Esophagus muscularis mucosa (tissue), 4 donors: ENCODE results near the gene POP7. TPM values are rescaled to one million over a fixed set of nuclear protein-coding genes. Genes with fewer than 3 reads are reported as not detected.
"Not testable (repeated sequence)": the region's sequence is repeated elsewhere in the genome, so short reads cannot be mapped to it uniquely, and the experiment has no call there.

Experiments used
- DNase-seq: peaks from one replicate; pipeline ENCODE4 v3.0.0-alpha.2; 2017; ENCODE audit errors: extremely low spot score
- H3K27ac ChIP-seq, 4 donors: fragments of 200-600 bp; sonication (generic); replicated peaks in 1 of 4; 1 replicate in 3 of 4; 2 replicates in 1 of 4; pipeline ENCODE4 v1.5.1; 2016 to 2019; ENCODE audit warnings: mild to moderate bottlenecking in 1 of 4
- H3K27me3 ChIP-seq, 4 donors: fragments of 200-600 bp; sonication (generic); one replicate each; pipeline versions ENCODE4 v1.5.1 to v1.6.0; 2016 to 2019
- H3K36me3 ChIP-seq, 4 donors: fragments of 200-600 bp; sonication (generic); one replicate each; pipeline ENCODE4 v1.5.1; 2016 to 2019
- H3K4me1 ChIP-seq, 4 donors: fragments of 200-600 bp; sonication (generic); one replicate each; pipeline ENCODE4 v1.5.1; 2016 to 2019
- H3K4me3 ChIP-seq, 4 donors: fragments of 200-600 bp; sonication (generic); 1 replicate in 2 of 4; 2 replicates in 2 of 4; pipeline ENCODE4 v1.5.1; 2016 to 2019; ENCODE audit warnings: mild to moderate bottlenecking in 4 of 4, moderate library complexity in 1 of 4
- H3K9me3 ChIP-seq, 4 donors: fragments of 200-600 bp; sonication (generic); 1 replicate in 3 of 4; 2 replicates in 1 of 4; pipeline ENCODE4 v1.5.1; 2016 to 2019
- EP300 ChIP-seq: sonication (generic); formaldehyde crosslinking; IDR thresholded peaks from one replicate; pipeline ENCODE4 v1.6.1; 2017; ENCODE audit warnings: antibody characterized with exemption
- POLR2A ChIP-seq: fragments of 450-650 bp; IDR thresholded peaks from one replicate; pipeline ENCODE4 v1.6.1; 2017; ENCODE audit warnings: antibody characterized with exemption, moderate library complexity, mild to moderate bottlenecking, low read depth
- POLR2AphosphoS5 ChIP-seq, 2 donors: sonication (generic); formaldehyde crosslinking; IDR thresholded peaks; one replicate each; pipeline ENCODE4 v1.6.1; 2017; ENCODE audit warnings: antibody characterized with exemption in 2 of 2
- WGBS: methylation state at CpG from one replicate; pipeline ENCODE4 v1.1.5; 2018; 5-methylcytosine and 5-hydroxymethylcytosine counted together
- intact Hi-C: fragments of 100-400 bp; cut with DNase I; formaldehyde crosslinking; loops from one replicate; pipeline ENCODE4 v1.15.1; 2023
- total RNA-seq, 4 donors: library from RNA; depleted of rRNA; stranded (reverse); fragments of >200 nt; gene quantifications; one replicate each; pipeline versions ENCODE4 v1.1.0 to v1.2.1, GENCODE V29; 2016
- TF ChIP-seq, protein P1 (sequence below), 3 experiments: fragments of 200-600 bp in 2 of 3; fragments of 450-650 bp in 1 of 3; sonication (generic) in 2 of 3; IDR thresholded peaks; one replicate each; pipeline ENCODE4 v1.5.1; 2017 to 2019; ENCODE audit warnings: antibody characterized with exemption in 3 of 3, mild to moderate bottlenecking in 2 of 3, moderate library complexity in 1 of 3

POP7 gene
- total RNA-seq, 4 donors from 2014 or later, result 27.0 to 51.3 (median 43.7) TPM

DNA sequence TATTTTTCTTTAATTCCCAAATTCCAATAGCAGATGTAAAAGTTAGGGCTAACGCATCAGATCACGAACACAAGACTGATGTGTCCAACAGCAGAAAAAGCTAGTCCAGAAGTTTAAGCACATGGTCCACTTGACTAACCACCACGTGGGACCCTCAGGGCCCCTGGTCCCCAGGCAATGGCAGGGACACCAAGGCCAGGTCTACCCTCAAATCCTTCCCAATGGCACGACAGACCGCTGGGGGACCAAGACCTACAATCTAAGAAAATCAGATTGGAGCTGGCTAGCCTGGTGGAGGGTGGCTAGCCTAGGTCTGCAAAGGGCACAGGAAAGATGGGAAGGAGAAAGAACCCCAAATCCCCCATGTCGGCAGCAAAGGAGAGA lies 13.4 kb upstream of the POP7 start:
- intact Hi-C loops, result loop anchor here (5.0 to 10.0 kb wide), 3 partner anchors 90 to 218 kb away; partner anchors contain the start of genes PCOLCE and TSC22D4
- Histone ChIP-seq H3K4me3 (peak overlapping the region; percentile 91 to 97 (median 94)), H3K9me3 (no peaks in the 10 kb centered on the region), H3K27ac (peak overlapping the region; percentile 47 to 89 (median 84)), H3K4me1 (peaks cover 57 to 67% (median 66%) of the 10 kb centered on the region in 4 donors), H3K36me3 (peaks cover 7 to 26% (median 23%) of the 10 kb centered on the region in 4 donors), H3K27me3 (no peaks in the 10 kb centered on the region)
- TF ChIP-seq POLR2A, result no peak
- WGBS, result 36% methylated on average over 6 of the region's 6 CpGs
- no peak for DNase-seq

GRCh38 chr7:100693312-100694097 lies 12.4 kb upstream of the POP7 start:
- H3K36me3 ChIP-seq, result peaks cover 0 to 17% (median 13%) of the 10 kb centered on the region in 4 donors
- no peak for DNase-seq
- TF ChIP-seq EP300 (no peak), POLR2AphosphoS5 (IDR thresholded peaks at IDR 0.05) (no peak), POLR2A (no peak)
- TF ChIP-seq, protein P1, sequence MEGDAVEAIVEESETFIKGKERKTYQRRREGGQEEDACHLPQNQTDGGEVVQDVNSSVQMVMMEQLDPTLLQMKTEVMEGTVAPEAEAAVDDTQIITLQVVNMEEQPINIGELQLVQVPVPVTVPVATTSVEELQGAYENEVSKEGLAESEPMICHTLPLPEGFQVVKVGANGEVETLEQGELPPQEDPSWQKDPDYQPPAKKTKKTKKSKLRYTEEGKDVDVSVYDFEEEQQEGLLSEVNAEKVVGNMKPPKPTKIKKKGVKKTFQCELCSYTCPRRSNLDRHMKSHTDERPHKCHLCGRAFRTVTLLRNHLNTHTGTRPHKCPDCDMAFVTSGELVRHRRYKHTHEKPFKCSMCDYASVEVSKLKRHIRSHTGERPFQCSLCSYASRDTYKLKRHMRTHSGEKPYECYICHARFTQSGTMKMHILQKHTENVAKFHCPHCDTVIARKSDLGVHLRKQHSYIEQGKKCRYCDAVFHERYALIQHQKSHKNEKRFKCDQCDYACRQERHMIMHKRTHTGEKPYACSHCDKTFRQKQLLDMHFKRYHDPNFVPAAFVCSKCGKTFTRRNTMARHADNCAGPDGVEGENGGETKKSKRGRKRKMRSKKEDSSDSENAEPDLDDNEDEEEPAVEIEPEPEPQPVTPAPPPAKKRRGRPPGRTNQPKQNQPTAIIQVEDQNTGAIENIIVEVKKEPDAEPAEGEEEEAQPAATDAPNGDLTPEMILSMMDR (IDR thresholded peaks at IDR 0.05), result no peak
- peak overlapping the region; percentile 78 to 89 (median 88) for H3K27ac ChIP-seq
- peaks cover 49 to 58% (median 56%) of the 10 kb centered on the region in 4 donors for H3K4me1 ChIP-seq
- no peaks in the 10 kb centered on the region for H3K27me3 ChIP-seq
- under 1% methylated on average over 8 of the region's 81 CpGs for WGBS
- peak overlapping the region; percentile 91 to 97 (median 94) for H3K4me3 ChIP-seq
- intact Hi-C loops, result loop anchor here (5.0 to 10.0 kb wide), 3 partner anchors 91 to 219 kb away; partner anchors contain the start of genes PCOLCE and TSC22D4
- H3K9me3 ChIP-seq, result no peaks in the 10 kb centered on the region

DNA sequence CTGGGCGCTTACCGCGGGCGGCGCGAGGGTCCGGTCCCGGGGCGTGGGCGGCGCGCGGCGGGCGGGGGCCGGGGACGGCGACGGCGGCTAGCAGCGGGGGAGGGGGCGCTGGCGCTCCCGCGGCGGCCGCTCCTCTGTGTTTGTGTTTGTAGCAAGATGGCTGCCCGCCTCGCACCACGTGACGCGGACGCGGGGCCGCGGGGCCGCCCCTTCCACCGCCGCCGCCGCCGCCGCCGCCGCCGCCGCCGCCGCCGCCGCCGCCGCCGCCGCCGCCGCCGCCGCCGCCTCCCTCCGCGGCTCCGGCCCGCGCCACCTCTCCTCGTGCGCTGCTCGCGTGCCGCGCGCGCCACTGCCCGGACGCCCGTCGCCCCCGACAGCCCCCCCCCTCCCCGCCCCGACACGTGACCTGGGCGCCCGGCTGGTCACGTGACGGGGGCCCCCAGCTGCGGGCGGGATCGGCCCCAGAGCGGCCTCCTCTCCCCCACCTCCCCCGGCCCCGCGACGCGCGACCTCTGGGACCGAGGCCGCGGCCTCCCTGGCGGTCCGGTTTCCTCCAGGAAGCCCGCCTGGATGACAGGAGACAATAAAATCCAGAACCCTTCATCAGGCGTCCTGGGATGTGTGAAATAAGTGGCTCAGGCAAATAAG lies 11.7 kb upstream of the POP7 start, which contains the start of gene GIGYF1:
Gene GIGYF1, minus strand, starts transcription at position 153 of the 648 bp plus-strand sequence. CDS start 6,012 bp downstream, outside the sequence.
- peaks cover 0 to 10% (median 6%) of the 10 kb centered on the region in 4 donors for H3K36me3 ChIP-seq
- TF ChIP-seq EP300 (no peak), POLR2AphosphoS5 (IDR thresholded peaks at IDR 0.05) (peak in 1 of 2 donors; percentile 47)
- H3K4me3 ChIP-seq, result peak within 1 kb of the TSS; percentile 91 to 97 (median 94)
- peaks cover 42 to 51% (median 49%) of the 10 kb centered on the region in 4 donors for H3K4me1 ChIP-seq
- DNase-seq, result no peak
- peak within 1 kb of the TSS; percentile 78 to 89 (median 88) for H3K27ac ChIP-seq
- WGBS, result 3% methylated on average over 8 of the region's 102 CpGs
- intact Hi-C loops, result loop anchor here (5.0 to 10.0 kb wide), 3 partner anchors 92 to 219 kb away; partner anchors contain the start of genes PCOLCE and TSC22D4
- H3K27me3 ChIP-seq, result no peaks in the 10 kb centered on the region
- H3K9me3 ChIP-seq, result no peaks in the 10 kb centered on the region

DNA sequence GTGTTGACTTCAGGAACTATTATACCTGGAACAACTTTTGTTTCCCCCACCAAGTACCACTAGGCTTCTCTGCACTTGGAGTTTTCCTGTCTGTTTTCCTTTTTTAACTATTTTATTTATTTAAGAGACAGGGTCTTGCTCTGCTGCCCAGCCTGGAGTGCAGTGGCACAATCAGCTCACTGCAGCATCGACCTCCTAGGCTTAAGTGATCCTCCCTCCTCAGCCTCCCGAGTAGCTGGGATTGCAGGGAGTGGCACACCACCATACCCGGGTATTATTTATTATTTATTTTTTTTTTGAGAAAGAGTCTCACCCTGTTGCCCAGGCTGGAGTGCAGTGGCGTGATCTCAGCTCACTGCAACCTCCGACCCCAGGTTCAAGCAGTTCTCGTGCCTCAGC lies 9.8 kb upstream of the POP7 start:
- no peak for DNase-seq
- Histone ChIP-seq H3K27me3 (no peaks in the 10 kb centered on the region), H3K36me3 (peaks cover 0 to under 1% (median 0%) of the 10 kb centered on the region in 4 donors), H3K4me3 (no peak overlapping the region), H3K4me1 (peaks cover 23 to 32% (median 30%) of the 10 kb centered on the region in 4 donors), H3K9me3 (no peaks in the 10 kb centered on the region), H3K27ac (no peak overlapping the region)
- TF ChIP-seq POLR2AphosphoS5 (IDR thresholded peaks at IDR 0.05), result no peak
- TF ChIP-seq, protein P1 (IDR thresholded peaks at IDR 0.05), result no peak
- TF ChIP-seq POLR2A, result no peak
- no peak for TF ChIP-seq EP300
- intact Hi-C loops, result loop anchor here (10.0 kb wide), 1 partner anchor 221 kb away; the partner anchor contains the start of gene TSC22D4
- 84% methylated on average over 6 of the region's 6 CpGs for WGBS

GRCh38 chr7:100699018-100699417 lies 6.9 kb upstream of the POP7 start:
- intact Hi-C loops, result loop anchor here (10.0 kb wide), 1 partner anchor 224 kb away; the partner anchor contains the start of gene TSC22D4
- H3K9me3 ChIP-seq, result no peaks in the 10 kb centered on the region
- no peak overlapping the region for H3K27ac ChIP-seq
- 69% methylated on average over 6 of the region's 6 CpGs for WGBS
- no peaks in the 10 kb centered on the region for H3K27me3 ChIP-seq
- peaks cover 4 to 7% (median 7%) of the 10 kb centered on the region in 4 donors for H3K4me1 ChIP-seq
- no peak for DNase-seq
- TF ChIP-seq POLR2A (no peak), EP300 (no peak), POLR2AphosphoS5 (IDR thresholded peaks at IDR 0.05) (no peak)
- TF ChIP-seq, protein P1 (IDR thresholded peaks at IDR 0.05), result no peak
- no peaks in the 10 kb centered on the region for H3K36me3 ChIP-seq
- H3K4me3 ChIP-seq, result no peak overlapping the region

DNA sequence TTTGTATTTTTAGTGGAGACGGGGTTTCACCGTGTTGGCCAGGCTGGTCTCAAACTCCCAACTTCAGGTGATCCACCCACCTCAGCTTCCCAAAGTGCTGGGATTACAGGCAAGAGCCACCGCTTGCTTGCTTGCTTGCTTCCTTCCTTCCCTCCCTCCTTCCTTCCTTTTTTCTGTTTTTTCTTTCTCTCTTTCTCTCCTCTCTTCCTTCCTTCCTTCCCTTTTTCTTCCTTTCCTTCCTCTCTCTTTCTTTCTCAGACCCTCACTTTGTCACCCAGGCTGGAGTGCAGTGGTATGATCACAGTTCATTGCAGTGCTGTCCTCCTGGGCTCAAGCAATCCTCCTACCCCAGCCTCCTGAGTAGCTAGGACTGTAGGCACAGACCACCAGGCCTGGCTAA lies 4.8 kb upstream of the POP7 start:
- not testable (repeated sequence) for H3K36me3 ChIP-seq, H3K4me1 ChIP-seq, H3K4me3 ChIP-seq, H3K27ac ChIP-seq, H3K27me3 ChIP-seq, DNase-seq, H3K9me3 ChIP-seq
- intact Hi-C loops, result loop anchor here (10.0 kb wide), 1 partner anchor 184 kb away; the partner anchor contains the start of gene UFSP1
- 81% methylated on average over 3 of the region's 3 CpGs for WGBS
